ENCODE results near the gene SMAD4.
A peak's percentile ranks its signal among the peaks of the same experiment; 100 is the strongest.

Gene SMAD4

DNA sequence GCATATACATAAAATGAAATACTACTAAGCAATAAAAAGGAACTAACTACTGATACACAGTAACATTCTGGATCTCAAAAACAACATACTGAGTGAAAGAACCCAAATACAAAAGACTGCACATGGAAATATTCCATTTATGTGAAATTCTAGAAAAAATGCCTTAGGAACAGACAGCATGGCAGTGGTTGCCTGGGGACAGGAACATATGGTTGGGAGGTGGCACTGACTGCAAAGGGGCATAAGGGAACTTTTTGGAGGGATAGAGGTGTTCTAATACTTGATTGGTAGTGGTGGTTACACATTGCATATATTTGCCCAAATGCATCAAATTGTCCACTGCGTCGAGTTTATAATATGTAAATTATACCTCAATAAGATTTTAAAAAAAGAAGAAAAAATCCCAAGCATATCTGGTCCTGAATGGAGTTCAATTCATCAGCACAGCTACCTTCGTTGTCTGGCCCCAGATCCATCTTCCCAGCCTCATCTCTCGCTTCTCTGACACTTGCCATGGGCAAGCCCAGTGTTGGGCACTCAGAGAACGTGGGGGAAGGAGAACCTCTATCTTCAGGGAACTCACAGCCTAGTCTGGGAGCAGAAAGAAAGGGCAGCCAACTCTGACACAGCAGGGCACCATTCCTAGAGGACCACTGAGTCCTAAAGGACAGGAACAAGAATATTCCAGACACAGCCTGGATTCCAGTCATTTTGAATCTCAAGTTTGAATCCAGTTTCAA, 8.6 kb upstream of the SMAD4 start:
- peak; percentile 60 for DNase-seq (ENCODE audit: low spot score)

DNA sequence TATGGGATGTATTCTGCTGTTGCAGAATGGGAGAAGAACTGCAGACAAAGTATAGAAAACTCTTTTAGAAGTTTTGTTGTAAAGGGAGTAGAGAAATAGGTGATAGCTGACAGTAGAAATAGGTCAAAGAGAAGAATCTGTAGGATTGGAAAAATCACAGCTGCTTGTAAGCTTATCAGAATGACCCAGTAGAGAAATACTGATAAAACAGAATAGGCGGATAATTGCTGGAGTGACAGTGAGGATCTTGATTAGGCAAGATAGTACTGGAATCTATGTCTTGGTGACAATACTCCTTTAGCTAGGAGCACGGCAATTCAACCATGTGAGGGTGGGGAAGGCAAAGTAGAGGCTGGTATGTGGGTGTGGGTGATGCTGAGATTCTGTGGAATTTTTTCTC, 4.5 kb upstream of the SMAD4 start:
- no peak for DNase-seq (ENCODE audit: low spot score)

DNA sequence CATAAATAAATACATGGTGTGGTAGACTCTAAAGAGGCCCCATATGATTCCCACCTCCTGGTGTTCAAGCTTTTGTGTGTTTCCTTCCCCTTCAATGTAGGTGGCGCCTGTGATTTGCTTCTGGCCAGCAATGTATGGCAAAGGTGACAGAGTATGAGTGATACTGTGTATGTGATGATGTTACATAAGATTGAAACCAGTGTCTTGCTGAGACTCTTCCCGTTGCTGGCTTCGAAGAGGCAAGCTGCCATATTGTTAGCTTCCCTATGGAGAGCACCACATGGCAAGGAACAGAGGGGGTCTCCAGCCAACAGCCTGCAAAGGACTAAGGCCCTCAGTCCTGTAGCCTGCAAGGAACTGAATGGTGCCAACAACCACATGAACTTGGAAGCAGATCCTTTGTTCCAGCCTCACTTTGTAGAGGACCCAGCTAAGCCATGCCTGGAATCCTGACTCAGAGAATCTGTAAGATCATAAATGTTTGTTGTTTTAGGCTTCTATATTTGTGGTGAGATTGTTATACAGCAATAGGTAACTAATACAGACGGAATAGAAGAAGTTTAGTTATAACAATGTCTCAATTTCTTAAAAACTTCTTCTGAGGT, 1.7 kb upstream of the SMAD4 start:
- peak; percentile 97 for DNase-seq (ENCODE audit: low spot score)

DNA sequence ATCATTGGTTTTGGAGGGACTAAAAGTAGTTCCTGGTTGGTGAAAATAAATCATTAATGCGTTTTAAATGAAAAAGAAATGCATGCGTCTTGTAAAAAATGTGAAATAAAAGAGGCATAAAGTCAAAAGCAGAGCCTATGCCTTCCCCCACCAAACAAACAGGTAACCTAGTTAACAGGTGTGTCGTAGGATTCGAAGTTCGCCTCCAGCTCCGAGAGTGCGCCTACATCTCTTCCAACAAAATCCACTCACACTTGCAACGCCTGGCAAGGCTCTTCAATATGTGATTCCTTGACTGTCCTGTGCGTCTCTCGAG, 677 bp upstream of the SMAD4 start:
- DNase-seq (ENCODE audit: low spot score): peak; percentile 66

DNA sequence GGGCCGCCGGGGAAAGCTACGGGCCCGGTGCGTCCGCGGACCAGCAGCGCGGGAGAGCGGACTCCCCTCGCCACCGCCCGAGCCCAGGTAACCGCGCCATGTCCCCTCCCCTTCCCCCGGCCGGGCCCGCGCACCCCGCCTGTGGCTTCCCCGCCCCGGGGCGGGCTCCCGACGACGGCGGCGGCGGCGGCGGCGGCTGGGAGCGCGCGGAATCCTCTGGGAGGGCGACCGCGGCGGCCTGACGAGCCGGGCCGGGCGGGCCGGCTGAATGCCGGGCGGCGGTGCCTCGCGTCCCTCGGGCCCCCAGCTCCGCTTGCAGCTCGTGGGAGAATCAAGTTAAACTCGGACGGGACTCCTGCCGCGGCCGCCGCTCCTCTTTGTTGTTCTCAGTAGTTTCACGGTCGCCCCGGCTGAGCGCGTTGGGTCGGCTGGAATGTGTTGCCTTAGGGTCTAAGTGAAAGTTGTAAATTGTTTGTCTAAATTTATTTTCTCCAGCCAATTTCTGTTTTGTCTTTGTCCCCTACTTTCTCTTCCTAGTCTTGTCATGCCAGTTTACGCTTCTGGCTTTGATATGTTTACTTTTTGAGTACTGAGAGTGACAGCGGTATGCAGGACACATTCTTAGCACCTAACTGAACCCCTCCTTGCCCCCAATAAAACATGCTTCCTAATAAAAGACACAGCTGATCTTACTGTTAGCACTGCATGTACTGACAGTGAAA, 685 bp downstream of the SMAD4 start:
- DNase-seq (ENCODE audit: low spot score): peak; percentile 47

DNA sequence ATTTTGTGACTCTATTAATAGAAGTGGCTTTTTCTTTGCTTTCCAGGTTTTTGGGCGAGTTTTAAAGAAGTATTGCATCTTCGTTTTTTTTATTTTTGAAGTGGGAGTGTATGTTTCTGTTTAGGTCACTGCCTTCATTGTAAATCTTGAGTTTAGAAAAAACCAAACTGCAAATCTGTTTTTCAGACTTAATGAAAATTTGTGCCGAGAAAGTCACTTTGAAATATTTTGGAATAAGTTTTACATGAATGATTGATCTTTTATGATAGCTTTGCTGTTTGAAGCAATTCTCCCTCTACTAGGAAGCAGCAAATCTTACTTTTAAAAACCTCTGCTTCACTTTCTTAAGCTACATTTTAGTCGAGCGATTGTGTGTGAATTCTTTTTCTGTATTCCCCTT, 2.2 kb downstream of the SMAD4 start:
- DNase-seq (ENCODE audit: low spot score): no peak

DNA sequence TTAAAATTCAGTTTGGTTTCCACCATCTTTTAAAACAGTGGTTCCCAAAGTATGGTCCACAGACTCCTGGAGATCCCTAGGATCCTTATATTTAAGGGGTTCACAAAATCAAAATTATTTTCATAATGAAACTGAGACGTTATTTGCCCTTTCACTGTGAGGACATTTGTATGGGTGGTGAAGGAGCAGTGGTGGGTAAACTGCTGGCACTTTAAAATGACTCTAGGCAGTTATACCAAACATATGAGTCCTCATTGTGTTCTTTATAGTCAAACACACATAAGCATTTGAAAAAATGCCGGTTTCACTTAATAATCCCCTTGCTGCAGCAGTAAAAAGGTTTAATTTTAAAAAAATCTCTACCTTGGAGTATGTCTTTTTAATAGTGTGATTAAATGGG, 7.2 kb downstream of the SMAD4 start:
- no peak for DNase-seq (ENCODE audit: low spot score)

DNA sequence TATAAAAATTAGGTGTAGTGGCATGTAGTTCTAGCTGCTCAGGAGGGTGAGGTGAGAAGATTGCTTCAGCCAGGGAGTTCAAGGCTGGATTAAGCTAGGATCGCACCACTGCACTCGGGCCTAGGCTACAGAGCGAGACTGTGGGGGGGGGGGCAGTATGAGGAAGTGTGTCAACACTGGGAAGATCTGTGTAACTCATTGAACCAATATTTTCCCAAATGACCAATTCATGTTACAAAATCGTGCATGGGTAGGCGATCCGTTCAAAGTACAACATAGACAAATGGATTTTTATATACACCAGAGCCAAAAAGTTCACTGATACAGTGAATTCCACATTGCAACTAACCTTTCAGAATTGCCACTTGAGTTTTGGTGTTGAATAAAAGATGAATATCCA, 8.1 kb downstream of the SMAD4 start:
- no peak for DNase-seq (ENCODE audit: low spot score)

DNA sequence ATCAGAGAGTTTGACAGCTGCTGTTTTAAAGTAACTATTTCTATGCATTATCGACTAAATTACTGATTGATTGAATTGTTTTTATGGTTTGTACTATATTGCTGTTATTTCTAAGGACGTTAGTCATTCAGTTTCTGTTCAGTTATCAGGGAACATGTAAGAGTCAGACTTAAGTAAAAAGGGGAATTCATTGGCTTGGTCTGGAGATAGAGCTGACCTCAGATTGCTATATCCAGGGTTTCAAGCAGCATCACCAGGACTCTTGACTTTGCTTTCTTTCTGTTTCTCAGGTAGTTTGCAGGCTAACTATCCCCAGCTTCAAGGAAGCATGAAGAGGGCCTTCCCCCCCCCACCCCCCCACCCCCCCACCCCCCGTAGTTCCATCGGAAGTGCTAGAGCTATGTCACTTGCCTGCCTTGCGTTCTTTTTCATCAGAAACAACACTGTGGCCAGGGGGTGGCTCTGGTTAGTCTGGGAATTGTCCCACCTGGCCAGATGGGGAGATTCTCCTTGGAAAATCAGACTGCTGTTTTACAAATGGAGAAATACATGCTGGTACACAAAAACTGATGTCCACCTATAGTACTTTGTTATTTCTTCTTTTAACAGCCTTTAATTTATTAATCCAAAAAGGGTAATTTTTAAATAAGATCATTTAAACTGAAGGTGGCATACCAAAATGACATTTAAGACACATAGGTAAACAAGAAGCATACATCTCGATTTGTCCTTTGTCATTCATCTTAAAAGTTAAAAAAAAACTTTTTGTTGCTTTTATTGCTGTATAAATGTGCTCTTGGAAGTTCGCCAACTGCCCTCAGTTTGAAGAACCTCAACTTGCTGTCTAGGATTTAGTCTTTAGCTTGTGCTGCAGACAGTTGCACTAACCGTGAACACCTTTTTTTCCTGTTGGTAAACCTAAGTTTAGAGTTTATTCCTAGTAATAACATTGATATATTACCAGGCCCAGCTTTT, 9.4 kb downstream of the SMAD4 start:
- no peak for DNase-seq (ENCODE audit: low spot score)

DNA sequence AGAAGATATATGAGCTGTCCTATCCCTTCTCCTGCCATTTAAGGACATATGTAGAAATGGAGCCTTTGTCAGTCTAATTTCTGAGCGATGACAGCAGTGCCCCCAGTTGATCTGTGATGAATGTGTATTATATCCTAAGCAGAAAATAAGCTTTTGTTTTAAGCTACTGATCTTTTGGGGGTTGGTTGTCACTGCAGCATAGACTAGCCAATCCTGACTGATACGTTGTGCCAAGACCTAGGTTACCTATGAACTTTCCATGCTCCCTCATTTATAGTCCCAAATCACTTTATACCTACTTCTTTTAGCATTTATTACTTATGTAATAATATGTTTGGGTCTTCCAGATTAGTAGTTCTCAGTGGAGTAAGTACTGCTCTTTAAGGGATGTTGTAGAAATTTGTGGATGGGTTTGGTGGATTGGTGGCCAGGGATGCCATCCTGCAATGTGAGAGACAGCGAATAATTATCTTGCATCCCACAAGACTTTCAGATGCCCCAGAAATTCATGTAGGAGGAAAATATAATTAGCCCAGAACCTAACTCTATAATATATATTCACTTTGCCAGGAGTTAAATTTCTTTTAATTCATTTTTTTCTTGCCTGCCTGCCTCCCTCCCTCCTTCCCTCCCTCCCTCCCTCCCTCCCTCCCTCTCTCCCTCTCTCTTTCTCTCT, 11.8 kb downstream of the SMAD4 start:
- DNase-seq (ENCODE audit: low spot score): no peak

DNA sequence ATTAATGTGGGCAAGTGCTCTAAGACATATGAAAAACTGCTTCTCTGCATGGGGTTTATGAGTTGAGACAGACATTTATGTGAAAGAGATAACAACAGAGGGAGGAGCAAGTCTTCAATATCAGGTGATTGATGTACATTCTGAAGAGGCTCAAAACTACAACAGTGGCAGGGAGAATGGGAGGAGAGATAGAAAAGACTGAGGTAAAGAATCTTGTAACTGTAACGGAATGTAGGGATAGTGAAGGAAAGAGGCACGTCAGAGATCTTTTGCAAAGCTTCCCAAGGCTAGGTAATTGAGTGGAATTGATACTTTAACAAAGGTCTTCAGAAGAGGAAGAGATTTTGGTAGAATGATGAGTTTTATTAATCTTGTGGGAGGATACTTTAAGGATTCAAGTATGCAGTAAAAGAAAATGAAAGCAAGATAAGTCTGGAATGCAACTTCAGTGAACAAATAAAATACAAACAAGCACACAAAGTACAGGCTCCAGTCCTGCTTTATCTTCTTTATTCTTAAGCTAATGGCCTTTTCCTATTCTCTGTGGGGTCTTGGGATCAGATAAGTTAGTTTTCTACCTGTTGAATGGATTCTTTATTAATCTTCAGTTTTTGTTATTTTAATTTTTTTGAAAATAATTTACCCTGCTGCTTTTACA, 15.0 kb downstream of the SMAD4 start:
- DNase-seq (ENCODE audit: low spot score): no peak

DNA sequence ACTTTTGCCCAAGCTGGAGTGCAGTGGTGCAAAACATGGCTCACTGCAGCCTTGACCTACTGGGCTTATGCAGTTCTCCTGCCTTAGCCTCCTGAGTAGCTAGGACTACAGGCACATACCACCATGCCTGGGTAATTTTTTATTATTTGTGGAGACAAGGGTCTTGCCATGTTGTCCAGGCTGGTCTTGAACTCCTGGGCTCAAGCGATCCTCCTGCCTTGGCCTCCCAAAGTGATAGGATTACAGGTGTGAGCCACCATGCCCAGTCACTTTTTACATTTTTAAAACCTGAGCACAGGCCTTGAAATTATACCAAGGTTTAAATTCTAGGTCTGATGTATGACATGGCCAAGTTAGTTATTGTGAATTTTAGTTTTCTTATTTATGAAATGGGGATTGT, 18.2 kb downstream of the SMAD4 start:
- no peak for DNase-seq (ENCODE audit: low spot score)

DNA sequence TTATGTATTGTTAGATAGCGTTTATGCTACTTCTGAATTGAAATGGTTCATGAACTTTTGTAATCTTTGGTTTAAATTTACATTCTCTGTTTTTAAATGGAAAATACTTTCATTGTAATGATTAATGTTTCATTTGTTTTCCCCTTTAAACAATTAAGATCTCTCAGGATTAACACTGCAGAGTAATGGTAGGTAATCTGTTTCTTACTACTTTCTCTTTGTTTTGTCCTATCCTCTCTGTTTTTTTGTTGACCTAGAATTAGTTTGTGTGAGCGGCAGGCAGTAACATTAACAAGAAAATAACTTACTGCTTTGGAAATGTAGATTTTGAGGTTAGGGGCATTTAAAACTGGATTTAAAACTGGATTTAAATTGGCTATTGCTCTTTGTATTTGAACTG, 19.1 kb downstream of the SMAD4 start:
- DNase-seq (ENCODE audit: low spot score): no peak

DNA sequence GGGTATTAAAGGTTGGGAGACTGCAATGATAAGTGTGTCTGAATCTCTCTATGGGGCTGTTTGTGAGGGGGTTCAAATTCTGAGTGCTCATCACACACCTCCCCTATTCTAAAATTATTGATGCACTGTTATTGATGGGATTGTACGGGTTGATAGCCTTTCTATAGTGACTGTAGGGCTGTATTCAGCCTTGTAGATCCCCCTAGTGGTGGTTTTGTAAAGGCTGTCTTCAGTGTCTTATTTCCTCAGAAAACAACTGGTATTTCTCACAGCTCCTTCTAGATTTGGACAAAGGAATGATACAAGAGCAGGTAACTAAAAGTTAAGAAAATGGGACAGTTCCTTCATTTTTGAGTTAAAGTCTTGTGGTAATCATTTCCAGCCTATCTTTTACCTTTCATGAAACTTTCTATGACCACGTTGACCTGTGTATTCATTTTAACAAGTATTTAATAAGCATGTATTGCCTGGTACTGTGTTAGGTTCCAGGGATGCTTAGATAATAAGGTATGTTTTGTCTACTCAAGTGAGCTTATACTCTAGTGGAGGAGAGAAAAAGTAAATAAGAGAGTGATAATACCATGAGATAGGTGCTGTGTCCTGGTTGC, 21.2 kb downstream of the SMAD4 start:
- DNase-seq (ENCODE audit: low spot score): peak; percentile 74

DNA sequence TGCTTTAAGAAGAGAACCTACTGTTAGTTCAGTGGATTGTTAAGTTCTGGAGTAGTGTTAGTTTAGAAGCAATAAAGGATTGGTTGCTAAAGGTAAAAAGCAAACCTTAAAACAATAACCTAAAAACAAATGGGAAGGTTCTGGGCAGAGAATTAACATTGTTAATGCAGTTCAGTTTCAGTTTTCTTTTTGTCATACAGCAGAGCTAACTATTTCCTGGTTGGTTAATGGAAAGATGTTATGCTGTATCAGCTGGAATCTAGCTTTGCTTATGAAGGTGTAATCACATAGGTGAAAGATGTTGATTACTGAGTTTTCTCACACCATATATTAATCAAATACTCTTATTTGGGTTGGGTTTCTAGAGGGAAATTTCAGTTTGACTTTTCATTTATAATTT, 23.8 kb downstream of the SMAD4 start:
- no peak for DNase-seq (ENCODE audit: low spot score)

DNA sequence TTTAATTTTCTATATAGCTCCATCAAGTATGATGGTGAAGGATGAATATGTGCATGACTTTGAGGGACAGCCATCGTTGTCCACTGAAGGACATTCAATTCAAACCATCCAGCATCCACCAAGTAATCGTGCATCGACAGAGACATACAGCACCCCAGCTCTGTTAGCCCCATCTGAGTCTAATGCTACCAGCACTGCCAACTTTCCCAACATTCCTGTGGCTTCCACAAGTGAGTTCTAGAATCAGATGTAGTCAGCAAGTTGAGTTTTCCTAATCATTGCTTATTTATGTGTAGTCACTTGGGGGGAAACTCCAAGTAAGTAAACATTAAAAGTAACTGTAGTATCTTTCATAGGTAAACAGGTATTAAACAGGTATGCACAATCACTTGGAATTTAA, 24.8 kb downstream of the SMAD4 start:
- no peak for DNase-seq (ENCODE audit: low spot score)

DNA sequence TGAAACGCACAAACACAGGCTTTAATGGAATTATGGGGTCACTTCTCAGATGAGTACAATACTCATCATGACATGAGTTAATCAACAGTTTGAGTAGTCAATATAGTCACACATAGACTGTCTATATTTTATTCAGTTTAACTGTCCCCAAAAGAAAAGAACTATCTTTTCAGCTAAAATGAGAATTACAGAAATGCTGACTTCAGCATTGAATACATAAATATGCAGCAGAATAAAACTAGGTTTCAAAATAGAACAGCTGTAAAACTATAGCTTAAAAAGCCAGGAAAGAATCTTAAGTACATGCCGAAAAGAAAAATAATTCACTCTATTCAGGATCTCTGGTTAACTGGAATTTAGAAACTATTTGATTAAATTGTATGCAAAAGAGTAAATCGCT, 30.0 kb downstream of the SMAD4 start:
- no peak for DNase-seq (ENCODE audit: low spot score)

DNA sequence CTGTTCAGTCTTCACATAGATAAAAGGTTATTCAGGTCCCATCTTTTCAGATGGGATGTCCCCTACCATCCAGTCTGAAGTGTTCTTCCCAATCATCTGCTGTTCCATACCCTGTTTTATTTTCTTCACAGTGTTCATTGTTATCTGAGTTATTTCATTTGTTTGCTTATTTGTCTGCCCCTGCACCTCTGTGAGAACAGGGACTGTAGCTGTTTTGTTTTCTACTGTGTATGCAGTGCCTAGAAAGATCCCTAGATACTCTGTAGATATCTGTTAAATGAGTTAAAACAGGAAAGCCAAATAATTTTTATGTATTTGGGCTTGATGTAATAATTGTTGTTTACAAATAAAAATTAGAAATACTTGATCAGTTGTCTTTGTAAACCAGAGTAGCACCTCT, 34.2 kb downstream of the SMAD4 start:
- no peak for DNase-seq (ENCODE audit: low spot score)

DNA sequence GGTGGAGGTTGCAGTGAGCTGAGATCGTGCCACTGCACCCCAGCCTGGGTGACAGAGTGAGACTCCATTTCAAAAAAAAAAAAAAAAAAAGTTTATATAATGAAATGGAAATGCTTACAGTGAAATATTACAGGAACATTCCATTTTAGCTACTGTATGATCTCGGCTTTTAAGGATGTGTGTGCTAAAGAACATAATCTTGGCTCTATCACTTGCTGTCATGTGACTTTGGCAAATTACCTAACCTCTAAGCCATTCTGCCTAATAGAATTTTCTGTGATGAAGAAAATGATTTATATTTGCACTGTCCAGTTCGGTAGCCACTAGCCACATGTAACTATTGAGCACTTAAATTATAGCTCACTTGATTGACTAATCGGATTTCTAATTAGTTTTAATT, 36.3 kb downstream of the SMAD4 start:
- no peak for DNase-seq (ENCODE audit: low spot score)

DNA sequence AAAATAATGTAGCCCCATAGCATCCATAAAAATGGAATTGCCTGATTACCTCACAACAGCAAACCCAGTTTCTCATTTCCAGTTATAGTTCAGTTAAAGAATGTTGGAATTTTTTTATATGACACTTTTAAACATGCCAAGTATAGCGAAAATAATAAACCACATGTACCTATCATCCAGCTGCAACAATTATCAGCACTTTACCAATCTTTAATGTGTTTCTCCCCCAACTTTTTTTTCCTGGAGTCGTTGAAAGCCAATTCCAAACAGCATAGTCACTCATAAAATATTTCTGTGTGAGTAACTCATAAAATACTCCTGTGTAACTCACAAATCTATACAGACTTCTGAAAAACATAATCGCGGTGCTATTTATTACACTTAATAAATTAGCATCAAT, 38.1 kb downstream of the SMAD4 start:
- no peak for DNase-seq (ENCODE audit: low spot score)

DNA sequence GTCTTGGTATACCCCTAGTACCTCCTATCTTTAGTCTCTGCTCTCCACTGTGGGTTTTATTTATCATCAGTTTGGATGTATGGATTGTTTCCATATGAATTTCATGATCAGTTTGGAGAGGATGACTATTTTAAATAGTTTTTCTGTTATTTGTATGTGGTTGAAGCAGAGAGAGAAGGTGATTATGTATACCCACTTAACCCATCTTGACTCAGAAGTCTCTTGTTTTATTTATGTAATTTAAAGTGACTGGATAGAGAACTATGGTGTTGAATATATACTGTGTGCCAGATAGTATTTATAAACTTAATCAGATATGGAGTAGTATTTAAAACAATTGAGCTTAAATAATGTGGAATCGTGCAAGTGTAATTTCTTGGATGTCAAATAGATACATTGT, 39.9 kb downstream of the SMAD4 start:
- no peak for DNase-seq (ENCODE audit: low spot score)
